Measurements from ENCODE around the gene EXD1. TPM values are rescaled to one million over a fixed set of nuclear protein-coding genes. Genes with fewer than 3 reads are reported as not detected.
"Not testable (repeated sequence)": the region's sequence is repeated elsewhere in the genome, so short reads cannot be mapped to it uniquely, and the experiment has no call there.

EXD1 gene
- polyA plus RNA-seq, 1 donor from 2014 or later, result not detected

DNA sequence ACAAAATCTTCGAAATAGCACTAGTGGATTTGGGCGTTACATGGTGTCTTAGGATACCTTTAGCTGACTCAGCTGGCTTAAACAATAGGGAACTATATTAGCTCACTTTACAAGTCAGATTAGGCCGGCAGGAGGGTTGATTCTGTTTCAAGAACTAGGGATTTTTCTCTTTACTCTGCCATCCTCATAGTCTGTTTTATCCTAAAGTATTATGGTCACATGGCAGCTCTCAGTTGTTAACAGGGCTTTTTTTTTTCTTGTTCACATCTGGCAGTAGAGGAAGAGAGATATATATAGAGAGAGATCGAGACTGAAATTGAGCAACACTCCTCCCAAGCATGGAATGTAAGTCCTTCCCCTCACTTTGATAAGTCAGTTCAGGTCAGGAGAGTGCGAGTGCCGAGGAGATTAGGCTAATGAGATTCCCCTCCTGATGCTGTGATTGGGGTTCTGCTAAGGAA is 33.4 kb upstream of the EXD1 start:
- H3K9me2 ChIP-seq (ENCODE audit: insufficient read depth, low read length), result no peaks in the 10 kb centered on the region
- no peak overlapping the region for H3K4me3 ChIP-seq (ENCODE audit: low read length)
- no peaks in the 10 kb centered on the region for H3K27me3 ChIP-seq (ENCODE audit: insufficient read depth, low read depth, low read length)
- no peaks in the 10 kb centered on the region for H3K79me2 ChIP-seq (replicated peaks; ENCODE audit: insufficient read depth, low read length)
- no peak overlapping the region for H3K27ac ChIP-seq (ENCODE audit: low read length)
- no peak overlapping the region for H3K4me2 ChIP-seq (ENCODE audit: low read length)
- H3F3A ChIP-seq (ENCODE audit: insufficient read depth, low read length, poor library complexity, severe bottlenecking), result no peaks in the 10 kb centered on the region
- no peaks in the 10 kb centered on the region for H4K20me1 ChIP-seq (ENCODE audit: insufficient read depth)
- no peak overlapping the region for H2AFZ ChIP-seq (ENCODE audit: low read depth, low read length)
- H3K9me3 ChIP-seq (ENCODE audit: low read length), result no peaks in the 10 kb centered on the region
- H3K36me3 ChIP-seq (ENCODE audit: insufficient read depth, low read length), result peaks cover 4% of the 10 kb centered on the region
- TF ChIP-seq REST (IDR thresholded peaks at IDR 0.05; ENCODE audit: borderline replicate concordance) (no peak), EZH2 (IDR thresholded peaks at IDR 0.05; ENCODE audit: borderline replicate concordance, insufficient read depth, low read length, poor library complexity, severe bottlenecking) (no peak), TAF1 (IDR thresholded peaks at IDR 0.05; ENCODE audit: low read depth) (no peak), EP300 (conservative IDR thresholded peaks at IDR 0.05; ENCODE audit: poor library complexity, severe bottlenecking) (no peak), MXI1 (conservative IDR thresholded peaks at IDR 0.05; ENCODE audit: poor library complexity, severe bottlenecking) (no peak), RAD21 (conservative IDR thresholded peaks at IDR 0.05) (no peak), SMC3 (conservative IDR thresholded peaks at IDR 0.05; ENCODE audit: poor library complexity) (no peak), POLR2AphosphoS5 (IDR thresholded peaks at IDR 0.05) (no peak)
- TF ChIP-seq, protein P1, sequence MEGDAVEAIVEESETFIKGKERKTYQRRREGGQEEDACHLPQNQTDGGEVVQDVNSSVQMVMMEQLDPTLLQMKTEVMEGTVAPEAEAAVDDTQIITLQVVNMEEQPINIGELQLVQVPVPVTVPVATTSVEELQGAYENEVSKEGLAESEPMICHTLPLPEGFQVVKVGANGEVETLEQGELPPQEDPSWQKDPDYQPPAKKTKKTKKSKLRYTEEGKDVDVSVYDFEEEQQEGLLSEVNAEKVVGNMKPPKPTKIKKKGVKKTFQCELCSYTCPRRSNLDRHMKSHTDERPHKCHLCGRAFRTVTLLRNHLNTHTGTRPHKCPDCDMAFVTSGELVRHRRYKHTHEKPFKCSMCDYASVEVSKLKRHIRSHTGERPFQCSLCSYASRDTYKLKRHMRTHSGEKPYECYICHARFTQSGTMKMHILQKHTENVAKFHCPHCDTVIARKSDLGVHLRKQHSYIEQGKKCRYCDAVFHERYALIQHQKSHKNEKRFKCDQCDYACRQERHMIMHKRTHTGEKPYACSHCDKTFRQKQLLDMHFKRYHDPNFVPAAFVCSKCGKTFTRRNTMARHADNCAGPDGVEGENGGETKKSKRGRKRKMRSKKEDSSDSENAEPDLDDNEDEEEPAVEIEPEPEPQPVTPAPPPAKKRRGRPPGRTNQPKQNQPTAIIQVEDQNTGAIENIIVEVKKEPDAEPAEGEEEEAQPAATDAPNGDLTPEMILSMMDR (IDR thresholded peaks at IDR 0.05; ENCODE audit: poor library complexity, severe bottlenecking), result no peak
- H3K9ac ChIP-seq (ENCODE audit: low read length), result no peak overlapping the region

- H4K20me1 ChIP-seq (ENCODE audit: insufficient read depth), result no peaks in the 10 kb centered on the region
- TF ChIP-seq MXI1 (conservative IDR thresholded peaks at IDR 0.05; ENCODE audit: poor library complexity, severe bottlenecking), result no peak
- TF ChIP-seq TAF1 (IDR thresholded peaks at IDR 0.05; ENCODE audit: low read depth), result no peak
- no peak for TF ChIP-seq REST (IDR thresholded peaks at IDR 0.05; ENCODE audit: borderline replicate concordance)
- TF ChIP-seq EP300 (conservative IDR thresholded peaks at IDR 0.05; ENCODE audit: poor library complexity, severe bottlenecking), result no peak
- no peak for TF ChIP-seq RAD21 (conservative IDR thresholded peaks at IDR 0.05)
- TF ChIP-seq, protein P1 (IDR thresholded peaks at IDR 0.05; ENCODE audit: poor library complexity, severe bottlenecking), result no peak
- TF ChIP-seq POLR2AphosphoS5 (IDR thresholded peaks at IDR 0.05), result no peak
- no peak for TF ChIP-seq SMC3 (conservative IDR thresholded peaks at IDR 0.05; ENCODE audit: poor library complexity)
- TF ChIP-seq EZH2 (IDR thresholded peaks at IDR 0.05; ENCODE audit: borderline replicate concordance, insufficient read depth, low read length, poor library complexity, severe bottlenecking), result no peak
- no peaks in the 10 kb centered on the region for H3K27me3 ChIP-seq (ENCODE audit: insufficient read depth, low read depth, low read length)
- no peaks in the 10 kb centered on the region for H3K9me2 ChIP-seq (ENCODE audit: insufficient read depth, low read length)
- H3K36me3 ChIP-seq (ENCODE audit: insufficient read depth, low read length), result peaks cover 4% of the 10 kb centered on the region
- H3K27ac ChIP-seq (ENCODE audit: low read length), result no peak overlapping the region
- no peaks in the 10 kb centered on the region for H3F3A ChIP-seq (ENCODE audit: insufficient read depth, low read length, poor library complexity, severe bottlenecking)
- no peak overlapping the region for H2AFZ ChIP-seq (ENCODE audit: low read depth, low read length)
- no peak overlapping the region for H3K4me2 ChIP-seq (ENCODE audit: low read length)
- no peak overlapping the region for H3K9ac ChIP-seq (ENCODE audit: low read length)
- H3K4me3 ChIP-seq (ENCODE audit: low read length), result no peak overlapping the region
- no peaks in the 10 kb centered on the region for H3K79me2 ChIP-seq (replicated peaks; ENCODE audit: insufficient read depth, low read length)
- no peaks in the 10 kb centered on the region for H3K9me3 ChIP-seq (ENCODE audit: low read length)
Observed at GRCh38 chr15:41262571-41262970, 32.0 kb upstream of the EXD1 start.

- H3K79me2 ChIP-seq (replicated peaks; ENCODE audit: insufficient read depth, low read length); H3F3A ChIP-seq (ENCODE audit: insufficient read depth, low read length, poor library complexity, severe bottlenecking); H4K20me1 ChIP-seq (ENCODE audit: insufficient read depth); H2AFZ ChIP-seq (ENCODE audit: low read depth, low read length); H3K36me3 ChIP-seq (ENCODE audit: insufficient read depth, low read length); H3K9ac ChIP-seq (ENCODE audit: low read length); H3K27ac ChIP-seq (ENCODE audit: low read length); H3K27me3 ChIP-seq (ENCODE audit: insufficient read depth, low read depth, low read length); H3K4me3 ChIP-seq (ENCODE audit: low read length); H3K9me3 ChIP-seq (ENCODE audit: low read length); H3K9me2 ChIP-seq (ENCODE audit: insufficient read depth, low read length); H3K4me2 ChIP-seq (ENCODE audit: low read length): not testable (repeated sequence)
Observed at GRCh38 chr15:41260924-41261323, 30.4 kb upstream of the EXD1 start.
